ENCODE results near the gene PIGP. TPM values are rescaled to one million over a fixed set of nuclear protein-coding genes. Genes with fewer than 3 reads are reported as not detected.
"Not testable (repeated sequence)": the region's sequence is repeated elsewhere in the genome, so short reads cannot be mapped to it uniquely, and the experiment has no call there.

PIGP gene
- polyA plus RNA-seq, 1 donor = 36.8 TPM

DNA sequence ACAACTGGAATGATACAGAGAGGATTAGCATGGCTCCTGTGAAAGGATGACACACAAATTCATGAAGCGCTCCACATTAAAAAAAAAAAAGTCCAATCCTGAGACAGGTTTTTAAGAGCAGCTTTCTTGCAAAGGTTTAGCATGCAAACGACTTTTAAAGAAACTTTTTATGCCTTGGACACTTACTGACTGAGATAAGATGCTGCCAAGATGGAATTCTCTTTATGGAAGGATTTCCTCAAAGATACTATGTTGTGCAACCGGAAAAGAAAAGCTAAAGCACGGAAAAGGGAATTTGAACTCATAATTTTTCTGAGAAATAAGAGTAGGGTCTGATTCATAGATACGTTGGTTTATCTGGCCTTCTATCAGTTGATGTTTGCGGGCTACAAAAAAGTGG lies 27.3 kb downstream of the PIGP start:
- 96% methylated on average over 3 of the region's 6 CpGs for WGBS (ENCODE audit: insufficient coverage, low lambda C conversion rate)
- H3K9me3 ChIP-seq (ENCODE audit: control insufficient read depth, low read depth, low read length) = peaks cover 2% of the 10 kb centered on the region

DNA sequence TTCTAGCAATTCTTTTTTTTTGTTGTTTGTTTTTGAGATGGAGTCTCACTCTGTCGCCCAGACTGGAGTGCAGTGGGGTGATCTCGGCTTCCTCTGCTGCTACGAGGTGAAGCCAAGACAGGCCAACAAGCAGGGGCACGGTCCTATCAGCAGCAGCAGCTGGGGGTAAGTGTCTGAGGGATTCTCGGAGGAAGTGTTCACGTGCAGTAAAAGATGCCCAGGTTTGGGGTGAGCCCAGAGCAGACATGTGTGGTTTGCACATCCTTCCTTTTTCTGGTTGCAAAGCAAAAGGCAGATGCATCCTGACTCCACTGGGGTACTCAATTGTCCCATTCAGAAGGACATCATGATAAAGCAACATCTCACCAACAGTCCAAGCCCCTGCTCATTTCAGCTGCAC lies 27.7 kb downstream of the PIGP start:
- WGBS (ENCODE audit: insufficient coverage, low lambda C conversion rate) = 100% methylated on average over 1 of the region's 6 CpGs
- no peak overlapping the region for H3K27ac ChIP-seq (ENCODE audit: low read length)
- no peak for DNase-seq

More for the DNA sequence above, 27.3 kb downstream of the PIGP start:
- Histone ChIP-seq H3K27me3 (ENCODE audit: control insufficient read depth, insufficient read depth, low read length) (no peaks in the 10 kb centered on the region), H3K36me3 (ENCODE audit: control insufficient read depth, insufficient read depth, low read length) (no peaks in the 10 kb centered on the region), H3K4me3 (ENCODE audit: low read length) (no peak overlapping the region), H3K4me1 (ENCODE audit: control insufficient read depth, insufficient read depth, low read length) (peaks cover 9% of the 10 kb centered on the region), H3K27ac (ENCODE audit: low read length) (no peak overlapping the region)
- no peak for DNase-seq

DNA sequence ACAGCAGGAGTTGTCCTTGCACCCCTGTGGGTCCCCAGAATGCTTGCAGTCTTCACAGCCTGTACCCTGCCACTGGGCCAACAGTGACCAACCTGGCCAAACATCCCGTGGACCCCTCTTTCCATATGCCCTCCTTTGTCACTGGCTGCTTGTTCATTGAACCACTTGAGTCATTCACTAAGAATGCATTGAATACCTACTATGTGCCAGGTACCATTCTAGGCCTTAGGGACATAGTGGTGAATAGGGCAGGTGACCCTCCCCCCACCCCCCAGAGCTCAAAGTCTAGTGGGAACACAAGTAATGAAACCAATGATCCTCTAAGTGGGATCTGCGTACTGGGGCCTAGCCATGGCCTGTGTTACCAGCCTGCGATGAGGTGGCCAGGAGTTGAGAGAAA lies 28.2 kb downstream of the PIGP start:
- WGBS (ENCODE audit: insufficient coverage, low lambda C conversion rate) = no CpG with 5 or more reads among the region's 3 CpGs
- H3K27me3 ChIP-seq (ENCODE audit: control insufficient read depth, insufficient read depth, low read length) = no peaks in the 10 kb centered on the region
- H3K9me3 ChIP-seq (ENCODE audit: control insufficient read depth, low read depth, low read length) = peaks cover 2% of the 10 kb centered on the region
- H3K27ac ChIP-seq (ENCODE audit: low read length) = no peak overlapping the region
- no peaks in the 10 kb centered on the region for H3K36me3 ChIP-seq (ENCODE audit: control insufficient read depth, insufficient read depth, low read length)
- H3K4me1 ChIP-seq (ENCODE audit: control insufficient read depth, insufficient read depth, low read length) = peaks cover 9% of the 10 kb centered on the region
- no peak overlapping the region for H3K4me3 ChIP-seq (ENCODE audit: low read length)
- DNase-seq = no peak

More for the DNA sequence above, 27.7 kb downstream of the PIGP start:
- Histone ChIP-seq H3K4me3 (ENCODE audit: low read length) (no peak overlapping the region), H3K36me3 (ENCODE audit: control insufficient read depth, insufficient read depth, low read length) (no peaks in the 10 kb centered on the region), H3K9me3 (ENCODE audit: control insufficient read depth, low read depth, low read length) (peaks cover 2% of the 10 kb centered on the region), H3K27me3 (ENCODE audit: control insufficient read depth, insufficient read depth, low read length) (no peaks in the 10 kb centered on the region), H3K4me1 (ENCODE audit: control insufficient read depth, insufficient read depth, low read length) (peaks cover 9% of the 10 kb centered on the region)

DNA sequence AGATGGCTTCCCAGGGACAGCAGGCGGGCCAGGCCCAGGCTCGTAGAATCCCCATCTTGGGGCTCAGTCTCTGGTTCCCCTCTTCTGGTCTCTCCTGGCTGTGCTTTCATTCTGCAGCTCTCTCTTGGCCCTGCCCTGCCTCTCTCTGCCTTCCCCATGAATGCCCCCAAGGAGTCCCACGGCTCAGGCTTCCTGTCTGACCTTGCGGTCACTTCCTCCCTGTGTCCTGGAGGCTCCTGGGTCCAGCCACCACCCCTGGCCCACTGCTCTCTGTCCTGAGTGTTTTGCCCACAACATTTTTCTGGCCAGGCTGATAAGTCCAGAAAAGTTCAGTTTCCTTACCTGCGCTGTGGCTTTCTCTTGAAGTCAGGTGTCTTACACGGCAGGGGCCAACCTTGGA lies 29.1 kb downstream of the PIGP start:
- H3K27me3 ChIP-seq (ENCODE audit: control insufficient read depth, insufficient read depth, low read length) = no peaks in the 10 kb centered on the region
- H3K27ac ChIP-seq (ENCODE audit: low read length) = no peak overlapping the region
- H3K36me3 ChIP-seq (ENCODE audit: control insufficient read depth, insufficient read depth, low read length) = no peaks in the 10 kb centered on the region
- peaks cover 9% of the 10 kb centered on the region for H3K4me1 ChIP-seq (ENCODE audit: control insufficient read depth, insufficient read depth, low read length)
- no peak overlapping the region for H3K4me3 ChIP-seq (ENCODE audit: low read length)
- H3K9me3 ChIP-seq (ENCODE audit: control insufficient read depth, low read depth, low read length) = peaks cover 2% of the 10 kb centered on the region
- no peak for DNase-seq
- WGBS (ENCODE audit: insufficient coverage, low lambda C conversion rate) = no CpG with 5 or more reads among the region's 6 CpGs

DNA sequence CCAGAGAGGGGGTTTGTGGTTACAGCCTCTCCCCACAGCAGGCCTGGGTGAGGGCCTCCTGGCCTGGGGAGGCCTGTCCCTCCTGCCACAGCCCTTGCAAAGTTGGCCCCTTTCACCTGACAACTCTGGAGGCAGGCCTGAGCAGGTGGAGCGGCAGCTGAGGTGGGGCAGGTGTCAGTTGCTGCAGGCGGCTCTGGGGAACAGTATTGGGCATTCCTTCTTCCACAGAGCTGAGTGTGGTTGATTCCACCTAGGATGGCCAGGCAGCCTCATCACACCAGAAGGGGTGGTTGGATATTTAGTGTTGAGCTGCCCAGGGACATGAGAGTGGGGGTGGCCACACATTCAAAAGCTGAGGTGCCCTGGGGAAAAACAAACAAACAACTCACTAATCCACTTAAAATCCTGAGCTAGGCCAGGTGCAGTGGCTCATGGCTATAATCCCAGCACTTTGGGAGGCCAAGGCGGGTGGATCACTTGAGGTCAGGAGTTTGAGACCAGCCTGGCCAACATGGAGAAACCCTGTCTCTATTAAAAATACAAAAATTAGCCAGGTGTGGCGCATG lies 31.1 kb downstream of the PIGP start:
- Histone ChIP-seq H3K9me3 (ENCODE audit: control insufficient read depth, low read depth, low read length) (peaks cover 2% of the 10 kb centered on the region), H3K4me1 (ENCODE audit: control insufficient read depth, insufficient read depth, low read length) (peaks cover 1% of the 10 kb centered on the region), H3K27me3 (ENCODE audit: control insufficient read depth, insufficient read depth, low read length) (no peaks in the 10 kb centered on the region), H3K4me3 (ENCODE audit: low read length) (no peak overlapping the region), H3K36me3 (ENCODE audit: control insufficient read depth, insufficient read depth, low read length) (no peaks in the 10 kb centered on the region), H3K27ac (ENCODE audit: low read length) (no peak overlapping the region)
- WGBS (ENCODE audit: insufficient coverage, low lambda C conversion rate) = no CpG with 5 or more reads among the region's 4 CpGs
- DNase-seq = no peak

DNA sequence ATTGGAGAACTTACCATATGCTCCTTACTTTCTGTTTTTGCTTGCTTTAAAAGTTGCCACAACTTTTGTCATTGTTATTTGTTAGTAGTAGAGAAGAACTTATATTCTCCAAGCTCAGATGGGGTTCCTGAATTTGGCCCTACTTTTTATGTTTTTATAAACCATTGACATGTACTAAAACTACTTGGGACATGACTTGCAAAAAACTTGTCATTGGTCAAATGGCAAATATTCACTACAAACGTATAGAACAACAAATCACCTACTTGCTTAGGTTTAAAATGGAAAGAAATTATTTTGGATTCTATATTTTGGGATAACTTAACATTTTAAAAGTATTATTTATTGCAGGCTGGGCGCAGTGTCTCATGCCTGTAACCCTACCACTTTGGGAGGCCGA lies 32.7 kb downstream of the PIGP start:
- DNase-seq = no peak
- no peaks in the 10 kb centered on the region for H3K36me3 ChIP-seq (ENCODE audit: control insufficient read depth, insufficient read depth, low read length)
- no peaks in the 10 kb centered on the region for H3K4me1 ChIP-seq (ENCODE audit: control insufficient read depth, insufficient read depth, low read length)
- no peaks in the 10 kb centered on the region for H3K27me3 ChIP-seq (ENCODE audit: control insufficient read depth, insufficient read depth, low read length)
- no peaks in the 10 kb centered on the region for H3K9me3 ChIP-seq (ENCODE audit: control insufficient read depth, low read depth, low read length)
- no peak overlapping the region for H3K27ac ChIP-seq (ENCODE audit: low read length)
- 100% methylated on average over 1 of the region's 3 CpGs for WGBS (ENCODE audit: insufficient coverage, low lambda C conversion rate)
- H3K4me3 ChIP-seq (ENCODE audit: low read length) = no peak overlapping the region

DNA sequence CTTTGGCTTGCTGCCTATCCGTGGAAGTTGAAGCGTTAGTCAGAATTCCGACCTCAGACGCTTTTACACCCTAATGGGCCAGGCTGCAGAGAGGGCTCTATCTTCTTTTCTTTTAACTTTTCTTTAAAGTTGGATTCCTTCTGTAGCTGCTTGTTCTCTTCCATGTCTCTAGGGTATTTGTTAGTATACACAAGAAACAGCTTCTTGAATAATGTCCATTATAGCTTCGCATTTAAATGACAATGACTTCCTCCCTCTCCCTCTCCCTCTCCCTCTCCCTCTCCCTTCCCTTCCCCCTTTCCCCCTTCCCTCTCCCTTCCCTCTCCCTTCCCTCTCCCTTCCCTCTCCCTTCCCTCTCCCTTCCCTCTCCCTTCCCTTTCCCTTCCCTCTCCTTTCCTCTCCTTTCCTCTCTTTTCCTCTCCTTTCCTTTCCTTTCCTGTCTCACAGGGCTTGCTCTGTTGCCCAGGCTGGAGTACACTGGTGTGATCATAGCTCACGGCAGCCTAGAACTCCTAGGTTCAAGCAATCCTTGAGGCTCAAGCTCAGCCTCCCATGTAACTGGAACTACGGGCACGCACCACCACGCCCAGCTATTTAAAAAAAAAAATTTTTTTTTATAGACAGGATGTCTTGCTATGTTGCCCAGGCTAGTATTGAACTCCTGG lies 33.3 kb downstream of the PIGP start:
- WGBS (ENCODE audit: insufficient coverage, low lambda C conversion rate) = 100% methylated on average over 1 of the region's 9 CpGs
- Histone ChIP-seq H3K4me1 (ENCODE audit: control insufficient read depth, insufficient read depth, low read length) (no peaks in the 10 kb centered on the region), H3K4me3 (ENCODE audit: low read length) (no peak overlapping the region), H3K27me3 (ENCODE audit: control insufficient read depth, insufficient read depth, low read length) (no peaks in the 10 kb centered on the region), H3K36me3 (ENCODE audit: control insufficient read depth, insufficient read depth, low read length) (no peaks in the 10 kb centered on the region), H3K27ac (ENCODE audit: low read length) (no peak overlapping the region), H3K9me3 (ENCODE audit: control insufficient read depth, low read depth, low read length) (no peaks in the 10 kb centered on the region)
- no peak for DNase-seq

DNA sequence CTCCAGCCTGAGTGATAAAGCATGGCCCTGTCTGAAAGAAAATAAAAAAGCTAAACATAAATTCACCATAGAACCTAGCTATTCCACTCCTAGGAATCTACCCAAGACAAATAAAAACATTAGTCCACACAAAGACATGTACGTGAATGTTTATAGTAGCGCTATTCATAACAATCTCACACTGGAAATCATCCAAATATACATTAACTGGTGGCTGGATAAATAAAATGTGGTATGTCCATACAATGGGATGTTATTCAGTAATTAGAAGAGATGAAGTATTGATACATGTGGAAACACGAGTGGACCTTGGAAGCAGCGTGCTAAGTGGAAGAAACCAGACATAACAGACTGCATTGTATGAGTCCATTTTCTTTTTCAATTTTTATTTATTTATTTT lies 36.7 kb downstream of the PIGP start:
- whole genome bisulfite sequencing (ENCODE audit: insufficient coverage, low lambda C conversion rate) = 91% methylated on average over 4 of the region's 4 CpGs
- H3K4me1 ChIP-seq (ENCODE audit: control insufficient read depth, insufficient read depth, low read length) = no peaks in the 10 kb centered on the region
- no peak for DNase-seq
- no peaks in the 10 kb centered on the region for H3K36me3 ChIP-seq (ENCODE audit: control insufficient read depth, insufficient read depth, low read length)
- H3K4me3 ChIP-seq (ENCODE audit: low read length) = no peak overlapping the region
- H3K27ac ChIP-seq (ENCODE audit: low read length) = no peak overlapping the region
- H3K27me3 ChIP-seq (ENCODE audit: control insufficient read depth, insufficient read depth, low read length) = no peaks in the 10 kb centered on the region
- H3K9me3 ChIP-seq (ENCODE audit: control insufficient read depth, low read depth, low read length) = no peaks in the 10 kb centered on the region

DNA sequence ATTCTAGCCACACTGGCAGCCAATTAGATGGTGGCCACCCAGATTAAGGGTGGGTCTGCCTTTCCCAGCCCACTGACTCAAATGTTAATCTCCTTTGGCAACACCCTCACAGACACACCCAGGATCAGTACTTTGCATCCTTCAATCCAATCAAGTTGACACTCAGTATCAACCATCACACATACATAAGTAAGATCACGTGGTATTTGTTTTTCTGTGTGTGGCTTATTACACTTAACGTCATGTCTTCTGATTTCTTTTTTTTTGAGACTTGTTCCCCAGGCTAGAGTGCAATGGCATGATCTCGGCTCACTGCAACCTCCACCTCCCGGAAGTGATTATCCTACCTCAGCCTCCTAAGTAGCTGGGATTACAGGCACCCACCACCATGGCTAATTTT lies 38.5 kb downstream of the PIGP start:
- H3K27ac ChIP-seq (ENCODE audit: low read length); DNase-seq; H3K27me3 ChIP-seq (ENCODE audit: control insufficient read depth, insufficient read depth, low read length); H3K4me3 ChIP-seq (ENCODE audit: low read length); H3K9me3 ChIP-seq (ENCODE audit: control insufficient read depth, low read depth, low read length); H3K36me3 ChIP-seq (ENCODE audit: control insufficient read depth, insufficient read depth, low read length); H3K4me1 ChIP-seq (ENCODE audit: control insufficient read depth, insufficient read depth, low read length): not testable (repeated sequence)
- WGBS (ENCODE audit: insufficient coverage, low lambda C conversion rate) = 79% methylated on average over 2 of the region's 4 CpGs

DNA sequence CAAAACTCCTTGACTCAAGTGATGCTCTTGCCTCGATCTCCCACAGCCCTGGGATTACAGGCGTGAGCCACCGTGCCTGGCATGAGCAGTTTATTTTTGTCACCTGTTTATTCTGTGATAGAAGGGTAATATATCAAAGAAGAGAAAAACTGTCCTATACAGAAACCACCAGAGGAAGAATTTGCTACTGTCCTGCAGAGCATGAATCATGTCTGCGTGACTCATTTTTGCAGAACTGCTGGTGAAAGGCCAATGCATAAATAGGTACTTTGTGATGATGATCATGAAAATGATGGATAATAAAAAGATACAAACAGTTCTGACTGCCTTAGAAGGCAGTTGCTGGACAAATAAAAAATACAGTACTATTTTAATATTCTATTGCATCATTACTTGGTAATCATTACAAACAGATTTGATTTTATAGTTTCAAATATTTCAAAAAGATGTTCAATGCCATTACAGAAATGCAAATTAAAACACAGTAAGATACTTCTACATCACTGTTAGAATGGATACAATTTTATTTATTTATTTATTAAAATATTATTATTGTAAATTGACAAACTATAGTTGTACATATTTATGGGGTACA lies 39.9 kb downstream of the PIGP start:
- Histone ChIP-seq H3K4me1 (ENCODE audit: control insufficient read depth, insufficient read depth, low read length) (no peaks in the 10 kb centered on the region), H3K36me3 (ENCODE audit: control insufficient read depth, insufficient read depth, low read length) (no peaks in the 10 kb centered on the region), H3K9me3 (ENCODE audit: control insufficient read depth, low read depth, low read length) (no peaks in the 10 kb centered on the region), H3K27ac (ENCODE audit: low read length) (no peak overlapping the region), H3K4me3 (ENCODE audit: low read length) (no peak overlapping the region), H3K27me3 (ENCODE audit: control insufficient read depth, insufficient read depth, low read length) (no peaks in the 10 kb centered on the region)
- 100% methylated on average over 1 of the region's 4 CpGs for WGBS (ENCODE audit: insufficient coverage, low lambda C conversion rate)
- DNase-seq = no peak

DNA sequence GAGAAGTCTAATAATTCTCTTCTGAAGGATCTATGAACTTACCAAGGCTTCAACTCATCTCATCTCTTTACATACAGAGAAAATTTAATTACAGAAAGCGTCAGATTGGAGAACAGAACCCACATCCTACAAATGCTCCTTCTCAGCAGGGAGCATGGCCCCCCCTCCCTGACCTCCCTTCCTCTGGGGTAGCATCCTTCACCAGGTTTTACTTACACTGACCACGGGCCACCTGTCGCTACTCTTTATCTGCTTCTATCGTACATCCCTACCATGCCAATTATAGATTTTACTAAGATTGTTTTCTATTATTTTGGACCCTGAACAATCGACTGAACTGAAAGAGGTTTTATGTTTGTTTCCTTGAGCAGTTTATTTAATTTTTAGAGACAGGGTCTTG lies 40.6 kb downstream of the PIGP start:
- WGBS (ENCODE audit: insufficient coverage, low lambda C conversion rate) = no CpG with 5 or more reads among the region's 5 CpGs
- Histone ChIP-seq H3K36me3 (ENCODE audit: control insufficient read depth, insufficient read depth, low read length) (no peaks in the 10 kb centered on the region), H3K4me1 (ENCODE audit: control insufficient read depth, insufficient read depth, low read length) (no peaks in the 10 kb centered on the region), H3K27ac (ENCODE audit: low read length) (no peak overlapping the region), H3K9me3 (ENCODE audit: control insufficient read depth, low read depth, low read length) (no peaks in the 10 kb centered on the region), H3K27me3 (ENCODE audit: control insufficient read depth, insufficient read depth, low read length) (no peaks in the 10 kb centered on the region), H3K4me3 (ENCODE audit: low read length) (no peak overlapping the region)
- DNase-seq = no peak
